Right lobe of liver (tissue), 6 donors: Measurements from ENCODE around the gene PRCP. TPM values are rescaled to one million over a fixed set of nuclear protein-coding genes. Genes with fewer than 3 reads are reported as not detected.

Experiments used
- ATAC-seq, 4 donors: fragments of 200-7000 bp; cut with Tn5 transposase; one replicate each; pipeline ENCODE4 v1.9.1; 2020; ENCODE audit warnings: mild to moderate bottlenecking in 4 of 4, moderate library complexity in 4 of 4
- DNase-seq, 3 donors: peaks; one replicate each; pipeline ENCODE4 v3.0.0-alpha.2; 2020
- H3K27ac ChIP-seq, 3 donors: fragments of 200-600 bp; one replicate each; pipeline ENCODE4 v1.8.0; 2022
- H3K27me3 ChIP-seq, 2 donors: fragments of 200-600 bp; one replicate each; pipeline ENCODE4 v1.8.0; 2022
- H3K36me3 ChIP-seq, 4 donors: fragments of 200-600 bp; sonication (generic) in 1 of 4; one replicate each; pipeline versions ENCODE4 v1.5.1 to v1.8.0; 2017 to 2022; ENCODE audit warnings: control low read depth in 1 of 4
- H3K4me1 ChIP-seq, 4 donors: fragments of 200-600 bp; sonication (generic) in 1 of 4; one replicate each; pipeline versions ENCODE4 v1.5.1 to v1.8.0; 2017 to 2022; ENCODE audit warnings: control low read depth in 1 of 4
- H3K4me3 ChIP-seq, 3 donors: fragments of 200-600 bp; one replicate each; pipeline ENCODE4 v1.8.0; 2022
- H3K9me3 ChIP-seq, 4 donors: fragments of 200-600 bp; sonication (generic) in 1 of 4; one replicate each; pipeline versions ENCODE4 v1.5.1 to v1.8.0; 2017 to 2022; ENCODE audit warnings: control low read depth in 1 of 4
- CTCF ChIP-seq, 4 donors: fragments of 200-600 bp in 3 of 4; fragments of 450-650 bp in 1 of 4; IDR thresholded peaks; one replicate each; pipeline versions ENCODE4 v1.5.1 to v1.8.0; 2016 to 2022; ENCODE audit warnings: antibody characterized with exemption in 4 of 4, mild to moderate bottlenecking in 2 of 4
- POLR2A ChIP-seq: fragments of 450-650 bp; IDR thresholded peaks from one replicate; pipeline ENCODE4 v1.6.1; 2017; ENCODE audit warnings: antibody characterized with exemption, mild to moderate bottlenecking
- WGBS: methylation state at CpG from one replicate; pipeline ENCODE4 v1.1.6; 2018; ENCODE audit warnings: low coverage, low lambda C conversion rate; ENCODE audit not compliant: insufficient coverage; ENCODE audit errors: missing lambda C conversion rate; 5-methylcytosine and 5-hydroxymethylcytosine counted together
- intact Hi-C, 2 donors: fragments of 100-400 bp; cut with DNase I; formaldehyde crosslinking; loops; one replicate each; pipeline versions ENCODE4 v1.11.2 to v1.14.1; 2022
- total RNA-seq, 6 experiments: library from RNA; depleted of rRNA in 2 of 6; stranded (reverse); fragments of >200 nt in 2 of 6; fragmentation: NEBNext Ultra II Directional in 3 of 6; extraction: Animal tissue kit (Norgen Biotek cat#: 25700) in 3 of 6; gene quantifications; one replicate each; pipeline versions ENCODE4 v1.1.0 to v1.2.4, GENCODE V29; 2016 to 2023
- donor health status: DM: no; HTN: yes; CAD: no.
- donor health status: DM: no; HTN: no; CAD: no.
- donor health status: DM: no; HTN: no; CAD: no.
- donor health status: DM: no; HTN: yes; CAD: no.
- donor health status: DM: no; HTN: yes; CAD: no.

The PRCP gene
- total RNA-seq, 6 experiments from 2014 or later, result 35.4 to 84.9 (median 49.4) TPM

- ATAC-seq (peak in 3 of 4 donors; percentile 27 to 42 (median 33)), DNase-seq (no peak)
- 70% methylated on average over 5 of the region's 5 CpGs for WGBS
- TF ChIP-seq CTCF (IDR thresholded peaks at IDR 0.05), result no peak
- no peak for TF ChIP-seq POLR2A
- H3K27ac ChIP-seq, result no peak overlapping the region
- no peaks in the 10 kb centered on the region for H3K4me1 ChIP-seq
- H3K27me3 ChIP-seq, result no peaks in the 10 kb centered on the region
- intact Hi-C loops, result loop anchor here in 1 of 2 donors (10.0 kb wide), 1 partner anchor 167 kb away; the partner anchor contains the start of gene RAB30
- no peaks in the 10 kb centered on the region for H3K9me3 ChIP-seq
- no peak overlapping the region for H3K4me3 ChIP-seq
- H3K36me3 ChIP-seq, result no peaks in the 10 kb centered on the region
Measured at GRCh38 chr11:82907371-82907770, 7.1 kb upstream of the PRCP start.

- Histone ChIP-seq H3K9me3 (no peaks in the 10 kb centered on the region), H3K36me3 (no peaks in the 10 kb centered on the region), H3K4me1 (peaks cover 0 to 1% (median under 1%) of the 10 kb centered on the region in 4 donors), H3K27ac (no peak overlapping the region), H3K27me3 (no peaks in the 10 kb centered on the region), H3K4me3 (no peak overlapping the region)
- ATAC-seq, result no peak
- no peak for DNase-seq
- 43% methylated on average over 2 of the region's 2 CpGs for WGBS
- intact Hi-C loops, result loop anchor here in 1 of 2 donors (10.0 kb wide), 1 partner anchor 168 kb away; the partner anchor contains the start of gene RAB30
- TF ChIP-seq POLR2A (no peak), CTCF (IDR thresholded peaks at IDR 0.05) (no peak)
Measured at GRCh38 chr11:82906931-82907330, 6.7 kb upstream of the PRCP start.

- Histone ChIP-seq H3K4me1 (peaks cover 0 to 5% (median 2%) of the 10 kb centered on the region in 4 donors), H3K4me3 (no peak overlapping the region), H3K9me3 (no peaks in the 10 kb centered on the region), H3K27me3 (no peaks in the 10 kb centered on the region), H3K27ac (no peak overlapping the region), H3K36me3 (no peaks in the 10 kb centered on the region)
- ATAC-seq (peak in 3 of 4 donors; percentile 24 to 35 (median 26)), DNase-seq (no peak)
- TF ChIP-seq CTCF (IDR thresholded peaks at IDR 0.05), result peak; percentile 60 to 71 (median 64)
- TF ChIP-seq POLR2A, result no peak
- 63% methylated on average over 1 of the region's 1 CpG for WGBS
- intact Hi-C loops, result loop anchor here in 1 of 2 donors (10.0 kb wide), 1 partner anchor 169 kb away; the partner anchor contains the start of gene RAB30
Measured at GRCh38 chr11:82906236-82906635, 6.0 kb upstream of the PRCP start.

GRCh38 chr11:82903843-82904586, 3.8 kb upstream of the PRCP start:
- TF ChIP-seq CTCF (IDR thresholded peaks at IDR 0.05), result no peak
- no peak for TF ChIP-seq POLR2A

More at GRCh38 chr11:82903843-82904586, 3.8 kb upstream of the PRCP start:
- ATAC-seq, result no peak
- Histone ChIP-seq H3K4me3 (no peak overlapping the region), H3K27ac (no peak overlapping the region), H3K36me3 (no peaks in the 10 kb centered on the region), H3K27me3 (no peaks in the 10 kb centered on the region), H3K9me3 (no peaks in the 10 kb centered on the region), H3K4me1 (peaks cover 0 to 13% (median 2%) of the 10 kb centered on the region in 4 donors)
- DNase-seq, result no peak
- intact Hi-C loops, result loop anchor here in 1 of 2 donors (10.0 kb wide), 1 partner anchor 171 kb away; the partner anchor contains the start of gene RAB30
- WGBS, result 67% methylated on average over 3 of the region's 3 CpGs
